PC-3 (cell line): ENCODE results near the gene SLC48A1. TPM values are rescaled to one million over a fixed set of nuclear protein-coding genes. Genes with fewer than 3 reads are reported as not detected.
A peak's percentile ranks its signal among the peaks of the same experiment; 100 is the strongest.

ENCODE experiments used
- ATAC-seq: fragments of 200-7000 bp; cut with Tn5 transposase; 2 replicates; pipeline ENCODE4 v1.9.1; 2020; ENCODE audit warnings: mild to moderate bottlenecking, moderate library complexity
- BruUV-seq: library from RNA; stranded (reverse); fragments of 400-500 nt; replicated peaks from 2 replicates; lab custom pipeline; 2021; lab: Mats Ljungman, UMichigan
- CTCF ChIA-PET: fragments of 300-600 bp; sonication (Branson Sonifier 250); formaldehyde crosslinking; loops from one replicate; lab custom pipeline; 2022; ENCODE audit warnings: antibody characterized with exemption; lab: Charles Lee
- POLR2A ChIA-PET: fragments of 300-600 bp; sonication (Branson Sonifier 250); formaldehyde crosslinking; loops from one replicate; lab custom pipeline; 2022; ENCODE audit warnings: antibody characterized with exemption; ENCODE audit not compliant: unreplicated experiment; lab: Charles Lee
- DNase-seq: peaks from one replicate; pipeline ENCODE4 v3.0.0-alpha.2; 2015
- H2AFZ ChIP-seq: fragments of 300-600 bp; sonication (generic); 2 replicates; pipeline ENCODE4 v1.6.0; 2016; ENCODE audit warnings: antibody characterized with exemption, low read length
- H3F3A ChIP-seq: fragments of 300-600 bp; sonication (generic); one replicate; pipeline ENCODE4 v1.6.0; 2017; ENCODE audit warnings: antibody characterized with exemption, low read length, control low read depth, mild to moderate bottlenecking; ENCODE audit not compliant: unreplicated experiment
- H3K27ac ChIP-seq: fragments of 300-600 bp; sonication (generic); 2 replicates; pipeline ENCODE4 v1.5.1; 2016; ENCODE audit warnings: mild to moderate bottlenecking, low read length
- H3K27me3 ChIP-seq: fragments of 300-600 bp; sonication (generic); 2 replicates; pipeline ENCODE4 v1.6.1; 2016; ENCODE audit warnings: low read length, mixed read lengths
- H3K36me3 ChIP-seq: fragments of 300-600 bp; sonication (generic); 2 replicates; pipeline ENCODE4 v1.6.1; 2016; ENCODE audit warnings: low read depth, mixed run types, low read length, mixed read lengths
- H3K4me1 ChIP-seq: fragments of 300-600 bp; sonication (generic); 2 replicates; pipeline ENCODE4 v1.5.1; 2016; ENCODE audit warnings: low read length; ENCODE audit not compliant: insufficient read depth
- H3K4me2 ChIP-seq: fragments of 300-600 bp; sonication (generic); 2 replicates; pipeline ENCODE4 v1.6.0; 2016; ENCODE audit warnings: low read length
- H3K4me3 ChIP-seq: fragments of 300-600 bp; sonication (generic); 2 replicates; pipeline ENCODE4 v1.5.1; 2016; ENCODE audit warnings: mild to moderate bottlenecking, low read length, mixed read lengths
- H3K79me2 ChIP-seq: fragments of 300-600 bp; sonication (generic); 2 replicates; pipeline ENCODE4 v1.6.1; 2017; ENCODE audit warnings: low read length, mixed read lengths
- H3K9ac ChIP-seq: fragments of 300-600 bp; sonication (generic); 2 replicates; pipeline ENCODE4 v1.6.0; 2016; ENCODE audit warnings: mild to moderate bottlenecking, low read length
- H3K9me2 ChIP-seq: fragments of 300-600 bp; sonication (generic); replicated peaks from 2 replicates; pipeline ENCODE4 v1.6.1; 2016; ENCODE audit warnings: mixed run types, low read length, mixed read lengths
- H3K9me3 ChIP-seq: fragments of 300-600 bp; sonication (generic); 2 replicates; pipeline ENCODE4 v1.6.1; 2016; ENCODE audit warnings: low read length, mixed read lengths
- H4K20me1 ChIP-seq: fragments of 300-600 bp; sonication (generic); 2 replicates; pipeline ENCODE4 v1.6.1; 2016; ENCODE audit warnings: low read length, mixed read lengths
- CTCF ChIP-seq: fragments of 300-600 bp; sonication (generic); conservative IDR thresholded peaks from 2 replicates; pipeline ENCODE4 v1.5.1; 2017; ENCODE audit warnings: antibody characterized with exemption, low read depth, mild to moderate bottlenecking, low read length
- EZH2 ChIP-seq: fragments of 300-600 bp; sonication (generic); IDR thresholded peaks from one replicate; pipeline ENCODE4 v1.6.1; 2017; ENCODE audit warnings: antibody characterized with exemption, mild to moderate bottlenecking, low read length; ENCODE audit not compliant: unreplicated experiment
- EZH2phosphoT487 ChIP-seq: fragments of 300-600 bp; sonication (generic); IDR thresholded peaks from 2 replicates; pipeline ENCODE4 v1.6.1; 2018; ENCODE audit warnings: mild to moderate bottlenecking, antibody characterized with exemption, low read length, borderline replicate concordance
- intact Hi-C: fragments of 100-400 bp; cut with micrococcal nuclease; formaldehyde crosslinking; loops from 2 replicates; pipeline ENCODE4 v1.9.0; 2023
- total RNA-seq: library from RNA; depleted of rRNA; stranded (reverse); fragments of >200 nt; gene quantifications from 2 replicates; pipeline ENCODE4 v1.2.3, GENCODE V29; 2014

The SLC48A1 gene
- total RNA-seq, 1 experiment from 2014 or later: 21.4 TPM

- peaks cover 49% of the 10 kb centered on the region for H3K4me1 ChIP-seq
- H3K79me2 ChIP-seq: no peaks in the 10 kb centered on the region
- no peak for TF ChIP-seq EZH2
- TF ChIP-seq CTCF: no peak
- no peak for TF ChIP-seq EZH2phosphoT487
- H3K36me3 ChIP-seq: no peaks in the 10 kb centered on the region
- ATAC-seq (peak; percentile 86), DNase-seq (peak; percentile 85)
- no peak overlapping the region for H3K4me3 ChIP-seq
- no peaks in the 10 kb centered on the region for H3K9me3 ChIP-seq
- H3K9ac ChIP-seq: peak overlapping the region; percentile 10; the same call in 1 of the 2 replicates
- intact Hi-C loops: loop anchor here (2.0 kb wide), 1 partner anchor 20 kb away; the partner anchor contains the start of gene SLC48A1
- no peaks in the 10 kb centered on the region for H3K9me2 ChIP-seq
- no peaks in the 10 kb centered on the region for H3K27me3 ChIP-seq
- H2AFZ ChIP-seq: peak overlapping the region; percentile 44
- H4K20me1 ChIP-seq: no peaks in the 10 kb centered on the region
- BruUV-seq: no TSS peak
- peak overlapping the region; percentile 67 for H3K27ac ChIP-seq
- H3F3A ChIP-seq: peaks cover 4% of the 10 kb centered on the region
- ChIA-PET CTCF (interaction anchor here (0.5 to 0.8 kb wide), 4 partner anchors 9 to 682 kb away, joined by 3 to 7 read pairs (median 4); no protein-coding TSS in a partner anchor), POLR2A (no interaction called here)
- H3K4me2 ChIP-seq: peak overlapping the region; percentile 59
Measured at GRCh38 chr12:47752552-47752951, 20.5 kb upstream of the SLC48A1 start.

DNA sequence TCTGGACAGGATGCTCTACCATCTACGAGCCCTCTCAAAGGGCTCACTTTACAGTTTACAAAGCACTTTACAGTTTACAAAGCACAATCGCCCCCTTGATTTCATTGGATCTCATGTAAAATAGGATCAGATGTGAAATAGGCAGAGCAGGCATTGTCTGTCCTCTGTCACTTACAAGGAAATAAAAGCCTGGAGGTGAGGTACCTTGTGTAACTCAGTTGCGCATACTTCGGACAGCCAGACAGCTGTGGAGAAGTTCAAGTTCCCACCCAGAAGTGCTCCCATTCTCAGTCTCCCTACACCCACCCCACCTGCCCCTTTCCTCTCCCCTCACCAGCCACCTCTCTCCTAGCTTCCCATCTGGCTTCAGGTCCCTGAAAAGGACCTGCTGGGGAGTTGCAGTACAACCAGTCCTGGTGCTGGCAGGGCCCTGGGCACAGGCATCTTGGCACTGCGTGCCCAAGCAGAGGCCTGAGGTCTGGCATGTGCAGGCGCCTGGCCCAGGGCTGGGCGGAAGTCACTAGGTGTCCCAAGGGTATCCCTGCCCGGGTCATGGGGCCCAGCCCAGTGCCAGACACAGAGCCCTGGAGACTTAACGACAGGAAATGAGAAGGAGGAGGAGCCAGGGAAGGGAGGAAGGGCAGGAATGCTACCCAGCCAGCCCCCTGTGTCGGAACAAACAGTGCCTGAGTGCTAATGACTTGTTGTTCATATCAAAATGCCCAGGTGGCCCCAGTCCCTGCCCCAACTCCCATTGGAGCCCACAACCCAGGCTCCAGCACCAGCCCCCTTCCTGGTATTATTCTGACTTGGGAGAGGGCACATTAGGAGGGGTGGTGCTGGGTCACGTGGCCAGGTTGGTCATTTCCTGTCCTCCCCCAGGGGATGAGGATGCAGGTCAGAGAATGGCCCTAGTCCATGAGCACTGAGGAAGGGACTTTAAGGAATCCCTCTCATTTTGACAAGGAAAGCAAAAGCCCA, 19.7 kb upstream of the SLC48A1 start:
- Histone ChIP-seq H3K27me3 (no peaks in the 10 kb centered on the region), H2AFZ (peak overlapping the region; percentile 44), H3K9me2 (no peaks in the 10 kb centered on the region), H3K36me3 (no peaks in the 10 kb centered on the region), H3K9me3 (no peaks in the 10 kb centered on the region), H3K9ac (no peak overlapping the region), H3K4me2 (peak overlapping the region; percentile 59), H3K79me2 (no peaks in the 10 kb centered on the region), H3F3A (peaks cover 4% of the 10 kb centered on the region), H3K27ac (peak overlapping the region; percentile 67), H3K4me3 (no peak overlapping the region), H4K20me1 (no peaks in the 10 kb centered on the region), H3K4me1 (peaks cover 56% of the 10 kb centered on the region)
- no TSS peak for BruUV-seq
- TF ChIP-seq EZH2phosphoT487 (no peak), CTCF (no peak), EZH2 (no peak)
- peak; percentile 64 for DNase-seq
- intact Hi-C loops: loop anchor here (2.0 kb wide), 1 partner anchor 19 kb away; the partner anchor contains the start of gene SLC48A1
- CTCF ChIA-PET: interaction anchor here (0.5 to 0.8 kb wide), 4 partner anchors 9 to 683 kb away, joined by 3 to 7 read pairs (median 4); no protein-coding TSS in a partner anchor
- ATAC-seq: peak; percentile 43
- POLR2A ChIA-PET: no interaction called here
